Activated B cell treated with CpG ODN at 0.5 μM for 24 hours (primary cell): ENCODE data around the gene KIF5B. TPM values are rescaled to one million over a fixed set of nuclear protein-coding genes. Genes with fewer than 3 reads are reported as not detected.

Experiments used
- ATAC-seq: fragments of 200-7000 bp; cut with Tn5 transposase; one replicate; pipeline ENCODE4 v1.10.0; 2021; ENCODE audit warnings: low read depth, mild to moderate bottlenecking, moderate library complexity
- CTCF ChIA-PET: fragments of 350-600 bp; sonication (Branson Sonifier 250); formaldehyde crosslinking; loops from one replicate; lab custom pipeline; 2021; ENCODE audit warnings: antibody characterized with exemption; lab: Charles Lee
- POLR2A ChIA-PET: fragments of 350-600 bp; sonication (Branson Sonifier 250); formaldehyde crosslinking; loops from one replicate; lab custom pipeline; 2021; ENCODE audit warnings: antibody characterized with exemption; lab: Charles Lee
- DNase-seq: peaks from one replicate; pipeline ENCODE4 v3.0.0; 2022
- H3K27ac Mint-ChIP-seq: one replicate; pipeline ENCODE4 v1.8.0; 2020; ENCODE audit warnings: mixed read lengths
- H3K27me3 Mint-ChIP-seq: one replicate; pipeline ENCODE4 v1.8.0; 2021; ENCODE audit warnings: mixed read lengths
- H3K36me3 Mint-ChIP-seq: one replicate; pipeline ENCODE4 v1.8.0; 2021; ENCODE audit warnings: low read depth, mixed read lengths
- H3K4me1 Mint-ChIP-seq: one replicate; pipeline ENCODE4 v1.8.0; 2021; ENCODE audit warnings: mixed read lengths
- H3K4me3 Mint-ChIP-seq: one replicate; pipeline ENCODE4 v1.8.0; 2020; ENCODE audit warnings: mild to moderate bottlenecking, mixed read lengths
- H3K9me3 Mint-ChIP-seq: one replicate; pipeline ENCODE4 v1.8.0; 2020; ENCODE audit warnings: mixed read lengths
- intact Hi-C: fragments of 100-400 bp; cut with micrococcal nuclease; formaldehyde crosslinking; loops from one replicate; pipeline ENCODE4 v1.15.1; 2024
- total RNA-seq: library from RNA; stranded (reverse); gene quantifications from 2 replicates; pipeline ENCODE4 v1.2.3, GENCODE V29; 2022
- TF ChIP-seq, protein P1 (sequence below): fragments of 200-600 bp; IDR thresholded peaks from one replicate; pipeline ENCODE4 v1.8.0; 2022; ENCODE audit warnings: antibody characterized with exemption, mild to moderate bottlenecking

KIF5B gene
- total RNA-seq, 1 donor from 2014 or later = 45.0 TPM

- DNase-seq (no peak), ATAC-seq (no peak)
- Mint-ChIP-seq H3K36me3 (no peaks in the 10 kb centered on the region), H3K27ac (no peak overlapping the region), H3K27me3 (peaks cover 3% of the 10 kb centered on the region), H3K4me3 (no peak overlapping the region), H3K9me3 (no peaks in the 10 kb centered on the region), H3K4me1 (no peaks in the 10 kb centered on the region)
- POLR2A ChIA-PET = no interaction called here
- TF ChIP-seq, protein P1, sequence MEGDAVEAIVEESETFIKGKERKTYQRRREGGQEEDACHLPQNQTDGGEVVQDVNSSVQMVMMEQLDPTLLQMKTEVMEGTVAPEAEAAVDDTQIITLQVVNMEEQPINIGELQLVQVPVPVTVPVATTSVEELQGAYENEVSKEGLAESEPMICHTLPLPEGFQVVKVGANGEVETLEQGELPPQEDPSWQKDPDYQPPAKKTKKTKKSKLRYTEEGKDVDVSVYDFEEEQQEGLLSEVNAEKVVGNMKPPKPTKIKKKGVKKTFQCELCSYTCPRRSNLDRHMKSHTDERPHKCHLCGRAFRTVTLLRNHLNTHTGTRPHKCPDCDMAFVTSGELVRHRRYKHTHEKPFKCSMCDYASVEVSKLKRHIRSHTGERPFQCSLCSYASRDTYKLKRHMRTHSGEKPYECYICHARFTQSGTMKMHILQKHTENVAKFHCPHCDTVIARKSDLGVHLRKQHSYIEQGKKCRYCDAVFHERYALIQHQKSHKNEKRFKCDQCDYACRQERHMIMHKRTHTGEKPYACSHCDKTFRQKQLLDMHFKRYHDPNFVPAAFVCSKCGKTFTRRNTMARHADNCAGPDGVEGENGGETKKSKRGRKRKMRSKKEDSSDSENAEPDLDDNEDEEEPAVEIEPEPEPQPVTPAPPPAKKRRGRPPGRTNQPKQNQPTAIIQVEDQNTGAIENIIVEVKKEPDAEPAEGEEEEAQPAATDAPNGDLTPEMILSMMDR = no peak
- intact Hi-C loops = no loop called here
- CTCF ChIA-PET = no interaction called here
Measured at GRCh38 chr10:32084185-32084851, 28.1 kb upstream of the KIF5B start.

GRCh38 chr10:32077896-32078485 is 21.8 kb upstream of the KIF5B start:
- intact Hi-C loops = no loop called here
- ChIA-PET POLR2A (no interaction called here), CTCF (no interaction called here)
- Mint-ChIP-seq H3K27ac (no peak overlapping the region), H3K4me1 (no peaks in the 10 kb centered on the region), H3K4me3 (no peak overlapping the region), H3K36me3 (no peaks in the 10 kb centered on the region), H3K27me3 (peaks cover 13% of the 10 kb centered on the region), H3K9me3 (no peaks in the 10 kb centered on the region)
- TF ChIP-seq, protein P1 = no peak
- no peak for DNase-seq
- no peak for ATAC-seq

GRCh38 chr10:32073659-32074058 is 17.4 kb upstream of the KIF5B start:
- H3K9me3 Mint-ChIP-seq = no peaks in the 10 kb centered on the region
- intact Hi-C loops = loop anchor here (1.0 kb wide), 1 partner anchor 31 kb away; no protein-coding TSS in a partner anchor
- no peaks in the 10 kb centered on the region for H3K36me3 Mint-ChIP-seq
- CTCF ChIA-PET = no interaction called here
- POLR2A ChIA-PET = no interaction called here
- ATAC-seq (no peak), DNase-seq (no peak)
- TF ChIP-seq, protein P1 = no peak
- H3K27me3 Mint-ChIP-seq = peaks cover 10% of the 10 kb centered on the region
- H3K27ac Mint-ChIP-seq = no peak overlapping the region
- H3K4me1 Mint-ChIP-seq = no peaks in the 10 kb centered on the region
- H3K4me3 Mint-ChIP-seq = no peak overlapping the region

DNA sequence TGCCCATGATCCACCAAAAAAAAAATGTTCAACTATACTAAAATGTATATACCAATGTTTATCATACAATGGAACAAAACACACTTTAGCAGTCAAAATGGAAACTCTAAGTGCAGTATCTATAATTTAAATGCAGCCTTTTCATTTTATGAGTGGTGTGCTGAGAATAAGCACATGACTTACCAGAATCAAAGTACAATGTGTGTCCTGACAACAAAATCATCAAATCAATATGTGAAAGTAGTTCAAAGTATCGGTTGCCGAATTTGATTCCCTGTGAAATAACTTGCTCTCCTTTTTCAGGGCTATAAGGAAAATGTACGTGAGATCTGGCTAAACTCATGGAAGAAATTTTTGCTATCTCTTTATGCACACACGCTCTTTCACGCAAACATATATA is 16.9 kb upstream of the KIF5B start:
- Mint-ChIP-seq H3K9me3 (no peaks in the 10 kb centered on the region), H3K4me3 (no peak overlapping the region), H3K27ac (no peak overlapping the region), H3K27me3 (peaks cover 10% of the 10 kb centered on the region), H3K36me3 (no peaks in the 10 kb centered on the region), H3K4me1 (no peaks in the 10 kb centered on the region)
- CTCF ChIA-PET = no interaction called here
- intact Hi-C loops = loop anchor here (1.0 kb wide), 1 partner anchor 31 kb away; no protein-coding TSS in a partner anchor
- no peak for DNase-seq
- TF ChIP-seq, protein P1 = no peak
- POLR2A ChIA-PET = no interaction called here
- no peak for ATAC-seq

GRCh38 chr10:32072025-32072800 is 16.0 kb upstream of the KIF5B start:
- Mint-ChIP-seq H3K27me3 (peaks cover 7% of the 10 kb centered on the region), H3K4me3 (no peak overlapping the region), H3K9me3 (no peaks in the 10 kb centered on the region), H3K36me3 (no peaks in the 10 kb centered on the region), H3K27ac (no peak overlapping the region), H3K4me1 (no peaks in the 10 kb centered on the region)
- DNase-seq = no peak
- ChIA-PET POLR2A (no interaction called here), CTCF (no interaction called here)
- intact Hi-C loops = no loop called here
- TF ChIP-seq, protein P1 = no peak
- ATAC-seq = no peak
